Endothelial cell of umbilical vein (primary cell): Measurements from ENCODE around the gene TUBB4A.

ENCODE experiments used
- CTCF ChIP-seq, 2 donors: IDR thresholded peaks; 1 replicate in 1 of 2; 2 replicates in 1 of 2; pipeline ENCODE4 v1.5.1; 2011; ENCODE audit warnings: low read length in 2 of 2, mild to moderate bottlenecking in 2 of 2, moderate library complexity in 2 of 2, control low read depth in 1 of 2, inconsistent platforms in 1 of 2, low read depth in 1 of 2; ENCODE audit not compliant: insufficient read depth in 1 of 2; ENCODE audit errors: extremely low read depth in 1 of 2
- EZH2 ChIP-seq: IDR thresholded peaks from 2 replicates; pipeline ENCODE4 v1.6.1; 2012; ENCODE audit warnings: borderline replicate concordance, low read depth, mild to moderate bottlenecking, moderate library complexity, low read length, inconsistent platforms; ENCODE audit not compliant: severe bottlenecking
- FOS ChIP-seq: IDR thresholded peaks from 2 replicates; pipeline ENCODE4 v1.6.1; 2011; ENCODE audit warnings: mild to moderate bottlenecking, low read length, moderate library complexity, borderline replicate concordance; ENCODE audit not compliant: insufficient read depth
- GATA2 ChIP-seq: IDR thresholded peaks from 2 replicates; pipeline ENCODE4 v1.7.0; 2011; ENCODE audit warnings: low read depth, mild to moderate bottlenecking, moderate library complexity, mixed read lengths, low read length; ENCODE audit not compliant: insufficient read length, insufficient read depth
- JUN ChIP-seq: IDR thresholded peaks from 2 replicates; pipeline ENCODE4 v1.6.1; 2011; ENCODE audit warnings: borderline replicate concordance, low read depth; ENCODE audit not compliant: insufficient read length, insufficient read depth
- MAX ChIP-seq: IDR thresholded peaks from 2 replicates; pipeline ENCODE4 v1.6.1; 2011; ENCODE audit not compliant: insufficient read depth, insufficient read length
- MYC ChIP-seq: IDR thresholded peaks from one replicate; pipeline ENCODE4 v1.6.1; 2011; ENCODE audit warnings: mild to moderate bottlenecking, low read depth, low read length
- POLR2A ChIP-seq: IDR thresholded peaks from 2 replicates; pipeline ENCODE4 v1.6.1; 2012; ENCODE audit warnings: low read depth, mild to moderate bottlenecking, control low read depth, low read length
- POLR2AphosphoS5 ChIP-seq: IDR thresholded peaks from 2 replicates; pipeline ENCODE4 v1.6.1; 2012; ENCODE audit warnings: low read depth, mild to moderate bottlenecking, control low read depth, low read length, moderate library complexity; ENCODE audit not compliant: insufficient read depth

GRCh38 chr19:6531163-6531955 lies 29.2 kb upstream of the TUBB4A start:
- no peak for TF ChIP-seq GATA2
- no peak for TF ChIP-seq CTCF (IDR thresholded peaks at IDR 0.05; ENCODE audit: extremely low read depth in 1 of 2, insufficient read depth in 1 of 2, low read depth in 1 of 2, low read length in 2 of 2)
- no peak for TF ChIP-seq POLR2A
- TF ChIP-seq EZH2, result peak; percentile 47
- no peak for TF ChIP-seq FOS
- no peak for TF ChIP-seq POLR2AphosphoS5
- TF ChIP-seq MAX, result no peak
- TF ChIP-seq MYC, result no peak
- no peak for TF ChIP-seq JUN
